A673 (cell line): ENCODE results near the gene NEDD4.

Experiments used
- CTCF ChIP-seq: fragments of 300-800, 200-600 bp; sonication (generic); conservative IDR thresholded peaks from 2 replicates; pipeline ENCODE4 v1.5.1; 2017; ENCODE audit warnings: low read depth, mild to moderate bottlenecking, antibody characterized with exemption, low read length, moderate library complexity, mixed read lengths
- EZH2 ChIP-seq: fragments of 200-600 bp; sonication (generic); IDR thresholded peaks from 2 replicates; pipeline ENCODE4 v1.6.1; 2017; ENCODE audit warnings: borderline replicate concordance, low read depth, mild to moderate bottlenecking, mixed read lengths, antibody characterized with exemption, low read length; ENCODE audit not compliant: poor library complexity, severe bottlenecking

- TF ChIP-seq CTCF (no peak), EZH2 (no peak)
Measured at GRCh38 chr15:55816017-55816416, 177.4 kb downstream of the NEDD4 start.
